ENCODE data around the gene CSF3. TPM values are rescaled to one million over a fixed set of nuclear protein-coding genes. Genes with fewer than 3 reads are reported as not detected.

Gene CSF3
- total RNA-seq, 1 donor from 2014 or later = not detected

GRCh38 chr17:39970157-39970692 is 45.0 kb upstream of the CSF3 start:
- Mint-ChIP-seq H3K4me1 (ENCODE audit: unreplicated experiment) (peaks cover 23% of the 10 kb centered on the region), H3K27ac (ENCODE audit: unreplicated experiment) (no peak overlapping the region), H3K9me3 (ENCODE audit: unreplicated experiment) (no peaks in the 10 kb centered on the region), H3K27me3 (ENCODE audit: unreplicated experiment) (peaks cover 7% of the 10 kb centered on the region), H3K36me3 (ENCODE audit: low read depth, unreplicated experiment) (peaks cover 7% of the 10 kb centered on the region), H3K4me3 (ENCODE audit: unreplicated experiment) (no peak overlapping the region)
- no peak for TF ChIP-seq CTCF (IDR thresholded peaks at IDR 0.05; ENCODE audit: unreplicated experiment)
- DNase-seq (ENCODE audit: low spot score) = no peak

DNA sequence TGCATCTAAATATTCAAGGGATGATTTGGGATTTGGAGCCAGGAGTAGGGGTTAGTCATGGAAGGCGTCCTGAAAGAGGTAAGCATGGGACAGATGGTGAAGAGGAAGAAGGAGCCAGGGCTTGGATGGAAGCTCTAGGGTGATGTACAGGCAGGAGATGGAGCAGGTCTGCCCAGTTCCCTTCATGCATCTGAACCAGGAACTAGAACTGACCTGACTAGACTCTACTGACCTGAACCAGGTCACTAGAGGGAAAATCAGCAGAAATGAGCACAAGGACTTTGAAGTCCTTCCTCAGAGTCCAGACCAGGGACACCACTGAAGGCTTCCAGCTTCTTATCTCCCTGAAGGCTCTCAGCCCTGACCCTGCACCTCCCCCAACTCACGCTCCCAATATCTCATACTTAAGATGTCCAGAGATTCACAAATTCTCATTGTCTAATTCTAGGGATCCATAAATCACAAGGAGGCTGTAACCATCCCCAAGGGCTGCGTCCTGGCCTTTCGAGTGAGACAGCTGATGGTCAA is 44.1 kb upstream of the CSF3 start:
- TF ChIP-seq CTCF (IDR thresholded peaks at IDR 0.05; ENCODE audit: unreplicated experiment) = no peak
- DNase-seq (ENCODE audit: low spot score) = no peak
- Mint-ChIP-seq H3K4me1 (ENCODE audit: unreplicated experiment) (peaks cover 23% of the 10 kb centered on the region), H3K36me3 (ENCODE audit: low read depth, unreplicated experiment) (peaks cover 7% of the 10 kb centered on the region), H3K27ac (ENCODE audit: unreplicated experiment) (no peak overlapping the region), H3K27me3 (ENCODE audit: unreplicated experiment) (peaks cover 5% of the 10 kb centered on the region), H3K9me3 (ENCODE audit: unreplicated experiment) (no peaks in the 10 kb centered on the region), H3K4me3 (ENCODE audit: unreplicated experiment) (no peak overlapping the region)

DNA sequence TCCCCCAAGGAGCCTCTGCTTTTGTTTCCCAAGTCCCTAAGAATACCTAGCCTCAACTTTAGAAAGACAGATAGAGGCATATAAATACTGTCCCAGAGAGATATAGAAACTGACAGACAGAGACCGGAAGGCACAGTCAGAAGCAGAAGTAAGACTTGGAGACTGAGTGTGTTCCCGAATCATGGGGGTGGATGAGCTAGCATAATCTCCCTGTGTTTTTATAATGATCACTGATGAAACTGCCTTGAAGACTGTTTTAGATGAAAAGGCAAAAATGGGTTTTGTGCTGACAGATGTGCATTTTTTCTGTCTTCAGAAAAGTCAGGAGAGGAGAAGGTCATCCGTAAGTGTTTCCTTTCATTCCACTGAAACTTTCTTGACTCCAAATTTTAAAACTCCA is 43.0 kb upstream of the CSF3 start:
- H3K4me3 Mint-ChIP-seq (ENCODE audit: unreplicated experiment) = no peak overlapping the region
- DNase-seq (ENCODE audit: low spot score) = no peak
- peaks cover 8% of the 10 kb centered on the region for H3K27me3 Mint-ChIP-seq (ENCODE audit: unreplicated experiment)
- no peaks in the 10 kb centered on the region for H3K9me3 Mint-ChIP-seq (ENCODE audit: unreplicated experiment)
- TF ChIP-seq CTCF (IDR thresholded peaks at IDR 0.05; ENCODE audit: unreplicated experiment) = no peak
- peaks cover 3% of the 10 kb centered on the region for H3K36me3 Mint-ChIP-seq (ENCODE audit: low read depth, unreplicated experiment)
- no peak overlapping the region for H3K27ac Mint-ChIP-seq (ENCODE audit: unreplicated experiment)
- H3K4me1 Mint-ChIP-seq (ENCODE audit: unreplicated experiment) = peaks cover 18% of the 10 kb centered on the region

GRCh38 chr17:39973496-39973895 is 41.7 kb upstream of the CSF3 start:
- H3K36me3 Mint-ChIP-seq (ENCODE audit: low read depth, unreplicated experiment) = peaks cover 3% of the 10 kb centered on the region
- H3K4me3 Mint-ChIP-seq (ENCODE audit: unreplicated experiment) = no peak overlapping the region
- no peaks in the 10 kb centered on the region for H3K9me3 Mint-ChIP-seq (ENCODE audit: unreplicated experiment)
- DNase-seq (ENCODE audit: low spot score) = no peak
- peaks cover 15% of the 10 kb centered on the region for H3K4me1 Mint-ChIP-seq (ENCODE audit: unreplicated experiment)
- H3K27ac Mint-ChIP-seq (ENCODE audit: unreplicated experiment) = no peak overlapping the region
- H3K27me3 Mint-ChIP-seq (ENCODE audit: unreplicated experiment) = peaks cover 8% of the 10 kb centered on the region
- no peak for TF ChIP-seq CTCF (IDR thresholded peaks at IDR 0.05; ENCODE audit: unreplicated experiment)

DNA sequence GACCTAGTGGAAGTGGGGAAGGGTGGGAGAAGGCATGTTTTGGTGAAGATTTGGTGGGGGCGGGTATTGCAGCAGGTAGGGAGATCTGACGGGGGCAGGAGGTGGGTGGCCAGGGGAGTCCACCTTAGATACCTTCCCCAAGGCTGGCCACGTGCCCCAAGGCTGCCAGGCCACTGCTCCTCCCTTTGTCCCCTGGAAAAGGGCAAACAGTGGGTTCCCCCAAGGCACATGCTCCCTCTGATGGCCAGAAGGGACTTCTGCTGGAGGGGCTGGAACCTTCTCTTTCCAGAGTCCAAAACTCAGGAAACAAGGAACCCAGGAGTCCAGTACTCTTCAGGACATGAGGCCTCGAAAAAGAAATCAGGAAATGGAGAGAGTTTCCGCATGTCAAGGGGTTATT is 40.8 kb upstream of the CSF3 start:
- Mint-ChIP-seq H3K4me1 (ENCODE audit: unreplicated experiment) (peaks cover 15% of the 10 kb centered on the region), H3K9me3 (ENCODE audit: unreplicated experiment) (no peaks in the 10 kb centered on the region), H3K36me3 (ENCODE audit: low read depth, unreplicated experiment) (peaks cover 3% of the 10 kb centered on the region), H3K27ac (ENCODE audit: unreplicated experiment) (no peak overlapping the region), H3K27me3 (ENCODE audit: unreplicated experiment) (peaks cover 6% of the 10 kb centered on the region), H3K4me3 (ENCODE audit: unreplicated experiment) (no peak overlapping the region)
- DNase-seq (ENCODE audit: low spot score) = no peak
- no peak for TF ChIP-seq CTCF (IDR thresholded peaks at IDR 0.05; ENCODE audit: unreplicated experiment)

Measured in endothelial cell (in vitro differentiated cells).